ENCODE data around the gene ROMO1. TPM values are rescaled to one million over a fixed set of nuclear protein-coding genes. Genes with fewer than 3 reads are reported as not detected.

ROMO1 gene
- total and polyA plus RNA-seq, 10 of the 15 experiments (the other 5 are each of a cell fraction or from before 2014, with no cell fraction given), result 23.2 to 631 (median 352) TPM

DNA sequence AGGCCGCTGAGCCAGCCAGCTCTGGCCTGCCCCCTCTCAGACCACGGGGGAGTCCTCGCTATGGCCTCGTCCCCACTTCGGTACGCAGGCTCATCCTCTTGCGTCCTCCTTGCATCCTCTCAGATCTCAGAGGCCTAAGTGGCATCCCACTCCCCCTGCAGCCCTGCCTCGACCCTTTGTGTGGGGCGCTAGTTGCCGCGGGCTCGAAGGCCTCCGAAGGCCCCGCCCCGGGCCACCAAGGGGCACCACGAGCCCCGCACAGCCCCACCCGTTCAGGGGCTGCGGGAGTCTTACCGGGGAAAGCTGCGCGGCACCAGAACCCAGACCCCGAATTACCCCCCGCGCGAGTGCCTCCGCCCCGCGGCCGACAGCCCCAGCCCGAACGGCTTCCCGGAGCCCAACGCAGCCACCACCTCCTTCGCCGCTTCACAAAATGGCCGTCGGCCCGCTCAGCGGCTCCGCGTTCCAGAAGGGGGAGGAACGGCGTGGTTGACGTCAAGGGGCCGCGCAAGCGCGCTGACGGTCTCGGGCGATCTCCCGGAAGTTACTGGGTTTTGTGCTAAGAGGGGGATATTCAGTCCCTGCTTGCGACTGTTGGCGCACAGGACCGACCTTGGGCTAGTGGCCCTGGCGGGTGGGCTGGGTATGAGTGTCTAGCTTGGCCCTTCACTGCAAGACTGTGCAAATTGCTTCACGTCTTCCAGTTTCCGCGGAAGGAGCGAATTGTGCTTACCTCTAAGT, 34.6 kb upstream of the ROMO1 start, which contains the start of the genes CPNE1 and RBM12:
Gene CPNE1 (minus strand): TSS at position 435 of the 741 bp plus-strand sequence. CDS start 31,977 bp downstream, outside the sequence.
Gene RBM12 (minus strand): TSS at position 435 of the 741 bp plus-strand sequence. CDS start 9,578 bp downstream, outside the sequence.
- CTCF ChIA-PET, result interaction anchor here (0.7 to 2.5 kb wide), 3 partner anchors 46 to 78 kb away, joined by 3 to 9 read pairs (median 3); no protein-coding TSS in a partner anchor
- in situ Hi-C loops (cut with MboI) (no loop called here), intact Hi-C loops (cut with micrococcal nuclease; ENCODE audit: unreplicated experiment) (loop anchor here (2.0 kb wide), 2 partner anchors 46 to 78 kb away; partner anchors contain the start of gene RBM39)
- SMC1A ChIA-PET (ENCODE audit: uncharacterized antibody, unreplicated experiment), result interaction anchor here (0.8 to 4.8 kb wide), 4 partner anchors 23 to 123 kb away, joined by 3 to 28 read pairs (median 4); partner anchors contain the start of gene ERGIC3
- FAIRE-seq, result peak; percentile 86
- Histone ChIP-seq H3K4me1 (ENCODE audit: control insufficient read depth, insufficient read depth, low read length) (peaks cover 10% of the 10 kb centered on the region), H3K9ac (ENCODE audit: control insufficient read depth, insufficient read depth, low read length) (peak within 1 kb of the TSS; percentile 87), H3K4me2 (ENCODE audit: control insufficient read depth, insufficient read depth) (peak within 1 kb of the TSS; percentile 98), H3K4me3 (peak within 1 kb of the TSS; percentile 87), H2AFZ (ENCODE audit: control insufficient read depth, low read depth, low read length) (peak within 1 kb of the TSS; percentile 94), H3K27ac (ENCODE audit: control insufficient read depth, insufficient read depth) (peak within 1 kb of the TSS; percentile 87), H4K20me1 (ENCODE audit: control insufficient read depth, insufficient read depth) (peaks cover 10% of the 10 kb centered on the region), H3K79me2 (ENCODE audit: control insufficient read depth, insufficient read depth, low read length) (peaks cover 54% of the 10 kb centered on the region), H3K36me3 (ENCODE audit: control insufficient read depth in 2 of 2, insufficient read depth in 2 of 2, low read length in 1 of 2) (peaks cover 0 to 8% of the 10 kb centered on the region in 2 experiments; a peak in 1 of 4 replicates), H3K9me3 (replicated peaks; ENCODE audit: control insufficient read depth, insufficient read depth, low read length) (no peaks in the 10 kb centered on the region), H3K27me3 (replicated peaks in 1 of 2; ENCODE audit: control insufficient read depth in 2 of 2, insufficient read depth in 2 of 2, low read length in 1 of 2) (no peaks in the 10 kb centered on the region)
- ATAC-seq, result peak; percentile 87
- no TSS peak for BruUV-seq (replicated peaks)
- DNase-seq (ENCODE audit: low read depth, low spot score), result peak; percentile 79
- under 1% methylated on average over 51 of the region's 61 CpGs for WGBS (ENCODE audit: insufficient coverage, insufficient replicate concordance, low lambda C conversion rate, missing lambda C conversion rate)
- POLR2A ChIA-PET, result interaction anchor here (0.6 to 2.9 kb wide), 7 partner anchors 47 to 290 kb away, joined by 3 to 24 read pairs (median 7); partner anchors contain the start of genes RBM39, SCAND1 and SPAG4
- RAD21 ChIA-PET (ENCODE audit: unreplicated experiment), result interaction anchor here (0.7 to 4.5 kb wide), 4 partner anchors 46 to 640 kb away, joined by 3 to 29 read pairs (median 6); partner anchors contain the start of genes RBM39 and SPAG4
- TF ChIP-seq, protein P1, sequence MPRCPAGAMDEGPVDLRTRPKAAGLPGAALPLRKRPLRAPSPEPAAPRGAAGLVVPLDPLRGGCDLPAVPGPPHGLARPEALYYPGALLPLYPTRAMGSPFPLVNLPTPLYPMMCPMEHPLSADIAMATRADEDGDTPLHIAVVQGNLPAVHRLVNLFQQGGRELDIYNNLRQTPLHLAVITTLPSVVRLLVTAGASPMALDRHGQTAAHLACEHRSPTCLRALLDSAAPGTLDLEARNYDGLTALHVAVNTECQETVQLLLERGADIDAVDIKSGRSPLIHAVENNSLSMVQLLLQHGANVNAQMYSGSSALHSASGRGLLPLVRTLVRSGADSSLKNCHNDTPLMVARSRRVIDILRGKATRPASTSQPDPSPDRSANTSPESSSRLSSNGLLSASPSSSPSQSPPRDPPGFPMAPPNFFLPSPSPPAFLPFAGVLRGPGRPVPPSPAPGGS (IDR thresholded peaks at IDR 0.05; ENCODE audit: borderline replicate concordance, insufficient read depth, low read depth, low read length, poor library complexity, severe bottlenecking), result no peak
- TF ChIP-seq, protein P2, sequence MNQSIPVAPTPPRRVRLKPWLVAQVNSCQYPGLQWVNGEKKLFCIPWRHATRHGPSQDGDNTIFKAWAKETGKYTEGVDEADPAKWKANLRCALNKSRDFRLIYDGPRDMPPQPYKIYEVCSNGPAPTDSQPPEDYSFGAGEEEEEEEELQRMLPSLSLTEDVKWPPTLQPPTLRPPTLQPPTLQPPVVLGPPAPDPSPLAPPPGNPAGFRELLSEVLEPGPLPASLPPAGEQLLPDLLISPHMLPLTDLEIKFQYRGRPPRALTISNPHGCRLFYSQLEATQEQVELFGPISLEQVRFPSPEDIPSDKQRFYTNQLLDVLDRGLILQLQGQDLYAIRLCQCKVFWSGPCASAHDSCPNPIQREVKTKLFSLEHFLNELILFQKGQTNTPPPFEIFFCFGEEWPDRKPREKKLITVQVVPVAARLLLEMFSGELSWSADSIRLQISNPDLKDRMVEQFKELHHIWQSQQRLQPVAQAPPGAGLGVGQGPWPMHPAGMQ (IDR thresholded peaks at IDR 0.05; ENCODE audit: borderline replicate concordance), result no peak
- no peak for TF ChIP-seq PAX8 (IDR thresholded peaks at IDR 0.05)
- TF ChIP-seq, protein P3, sequence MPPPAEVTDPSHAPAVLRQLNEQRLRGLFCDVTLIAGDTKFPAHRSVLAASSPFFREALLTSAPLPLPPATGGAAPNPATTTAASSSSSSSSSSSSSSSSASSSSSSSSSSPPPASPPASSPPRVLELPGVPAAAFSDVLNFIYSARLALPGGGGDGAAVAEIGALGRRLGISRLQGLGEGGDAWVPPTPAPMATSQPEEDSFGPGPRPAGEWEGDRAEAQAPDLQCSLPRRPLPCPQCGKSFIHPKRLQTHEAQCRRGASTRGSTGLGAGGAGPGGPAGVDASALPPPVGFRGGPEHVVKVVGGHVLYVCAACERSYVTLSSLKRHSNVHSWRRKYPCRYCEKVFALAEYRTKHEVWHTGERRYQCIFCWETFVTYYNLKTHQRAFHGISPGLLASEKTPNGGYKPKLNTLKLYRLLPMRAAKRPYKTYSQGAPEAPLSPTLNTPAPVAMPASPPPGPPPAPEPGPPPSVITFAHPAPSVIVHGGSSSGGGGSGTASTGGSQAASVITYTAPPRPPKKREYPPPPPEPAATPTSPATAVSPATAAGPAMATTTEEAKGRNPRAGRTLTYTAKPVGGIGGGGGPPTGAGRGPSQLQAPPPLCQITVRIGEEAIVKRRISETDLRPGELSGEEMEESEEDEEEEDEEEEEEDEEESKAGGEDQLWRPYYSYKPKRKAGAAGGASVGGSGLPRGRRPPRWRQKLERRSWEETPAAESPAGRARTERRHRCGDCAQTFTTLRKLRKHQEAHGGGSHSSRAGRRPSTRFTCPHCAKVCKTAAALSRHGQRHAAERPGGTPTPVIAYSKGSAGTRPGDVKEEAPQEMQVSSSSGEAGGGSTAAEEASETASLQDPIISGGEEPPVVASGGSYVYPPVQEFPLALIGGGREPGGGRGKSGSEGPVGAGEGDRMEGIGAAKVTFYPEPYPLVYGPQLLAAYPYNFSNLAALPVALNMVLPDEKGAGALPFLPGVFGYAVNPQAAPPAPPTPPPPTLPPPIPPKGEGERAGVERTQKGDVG (CRISPR knock-in tag; IDR thresholded peaks at IDR 0.05), result no peak
- peak; percentile 95 for TF ChIP-seq KLF5 (IDR thresholded peaks at IDR 0.05; ENCODE audit: partially characterized antibody)
- no peak for TF ChIP-seq SUZ12 (IDR thresholded peaks at IDR 0.05; ENCODE audit: unreplicated experiment)
- no peak for TF ChIP-seq ZNF274 (IDR thresholded peaks at IDR 0.05; ENCODE audit: insufficient read depth, insufficient read length)
- TF ChIP-seq, protein P4, sequence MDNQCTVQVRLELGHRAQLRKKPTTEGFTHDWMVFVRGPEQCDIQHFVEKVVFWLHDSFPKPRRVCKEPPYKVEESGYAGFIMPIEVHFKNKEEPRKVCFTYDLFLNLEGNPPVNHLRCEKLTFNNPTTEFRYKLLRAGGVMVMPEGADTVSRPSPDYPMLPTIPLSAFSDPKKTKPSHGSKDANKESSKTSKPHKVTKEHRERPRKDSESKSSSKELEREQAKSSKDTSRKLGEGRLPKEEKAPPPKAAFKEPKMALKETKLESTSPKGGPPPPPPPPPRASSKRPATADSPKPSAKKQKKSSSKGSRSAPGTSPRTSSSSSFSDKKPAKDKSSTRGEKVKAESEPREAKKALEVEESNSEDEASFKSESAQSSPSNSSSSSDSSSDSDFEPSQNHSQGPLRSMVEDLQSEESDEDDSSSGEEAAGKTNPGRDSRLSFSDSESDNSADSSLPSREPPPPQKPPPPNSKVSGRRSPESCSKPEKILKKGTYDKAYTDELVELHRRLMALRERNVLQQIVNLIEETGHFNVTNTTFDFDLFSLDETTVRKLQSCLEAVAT (IDR thresholded peaks at IDR 0.05), result no peak
- no peak for TF ChIP-seq BRCA1 (IDR thresholded peaks at IDR 0.05; ENCODE audit: low read depth, low read length)
- no peak for TF ChIP-seq ETV6 (conservative IDR thresholded peaks at IDR 0.05 in 1 of 2, IDR thresholded peaks at IDR 0.05 in 1 of 2; ENCODE audit: borderline replicate concordance in 1 of 2, low read depth in 1 of 2)
- no peak for TF ChIP-seq RFX5 (IDR thresholded peaks at IDR 0.05; ENCODE audit: low read depth, low read length)
- 0 out of 2 replicates have a peak, but pooled peaks have one; percentile 80 for TF ChIP-seq LARP7 (IDR thresholded peaks at IDR 0.05)

Data from GM12878 (cell line).